ENCODE data around the gene PRR15. TPM values are rescaled to one million over a fixed set of nuclear protein-coding genes. Genes with fewer than 3 reads are reported as not detected.

Gene PRR15
- total RNA-seq, 1 experiment from 2014 or later, result 2.9 TPM

DNA sequence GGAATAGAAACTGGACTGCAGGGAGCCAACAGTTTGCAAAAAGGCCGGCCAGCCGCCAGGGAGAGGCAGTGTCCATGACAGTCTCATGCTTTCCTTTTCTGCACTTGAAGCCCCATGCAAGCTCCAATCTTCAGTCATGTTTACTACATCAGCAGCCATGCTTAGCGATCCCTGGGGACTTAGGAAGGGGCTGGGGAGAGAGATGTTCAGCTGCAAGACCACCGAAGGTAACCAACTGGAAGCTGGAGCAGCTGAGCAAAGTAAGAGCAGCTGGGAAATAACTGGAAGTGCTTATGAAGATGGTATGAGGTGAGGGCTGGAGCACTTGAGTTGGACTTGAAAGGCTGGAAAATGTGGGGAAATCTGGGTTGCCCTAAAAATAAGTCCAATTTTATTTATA is 37.0 kb downstream of the PRR15 start:
- no TSS peak for BruUV-seq (replicated peaks)
- TF ChIP-seq ELF1 (IDR thresholded peaks at IDR 0.05; ENCODE audit: borderline replicate concordance, low read depth) (no peak), POLR2AphosphoS5 (IDR thresholded peaks at IDR 0.05; ENCODE audit: low read depth, low read length) (no peak), SIN3A (IDR thresholded peaks at IDR 0.05; ENCODE audit: low read depth) (no peak), EZH2 (IDR thresholded peaks at IDR 0.05) (no peak), SP1 (IDR thresholded peaks at IDR 0.05; ENCODE audit: low read depth) (no peak), CBX3 (IDR thresholded peaks at IDR 0.05; ENCODE audit: low read depth) (no peak)
- TF ChIP-seq, protein P1, sequence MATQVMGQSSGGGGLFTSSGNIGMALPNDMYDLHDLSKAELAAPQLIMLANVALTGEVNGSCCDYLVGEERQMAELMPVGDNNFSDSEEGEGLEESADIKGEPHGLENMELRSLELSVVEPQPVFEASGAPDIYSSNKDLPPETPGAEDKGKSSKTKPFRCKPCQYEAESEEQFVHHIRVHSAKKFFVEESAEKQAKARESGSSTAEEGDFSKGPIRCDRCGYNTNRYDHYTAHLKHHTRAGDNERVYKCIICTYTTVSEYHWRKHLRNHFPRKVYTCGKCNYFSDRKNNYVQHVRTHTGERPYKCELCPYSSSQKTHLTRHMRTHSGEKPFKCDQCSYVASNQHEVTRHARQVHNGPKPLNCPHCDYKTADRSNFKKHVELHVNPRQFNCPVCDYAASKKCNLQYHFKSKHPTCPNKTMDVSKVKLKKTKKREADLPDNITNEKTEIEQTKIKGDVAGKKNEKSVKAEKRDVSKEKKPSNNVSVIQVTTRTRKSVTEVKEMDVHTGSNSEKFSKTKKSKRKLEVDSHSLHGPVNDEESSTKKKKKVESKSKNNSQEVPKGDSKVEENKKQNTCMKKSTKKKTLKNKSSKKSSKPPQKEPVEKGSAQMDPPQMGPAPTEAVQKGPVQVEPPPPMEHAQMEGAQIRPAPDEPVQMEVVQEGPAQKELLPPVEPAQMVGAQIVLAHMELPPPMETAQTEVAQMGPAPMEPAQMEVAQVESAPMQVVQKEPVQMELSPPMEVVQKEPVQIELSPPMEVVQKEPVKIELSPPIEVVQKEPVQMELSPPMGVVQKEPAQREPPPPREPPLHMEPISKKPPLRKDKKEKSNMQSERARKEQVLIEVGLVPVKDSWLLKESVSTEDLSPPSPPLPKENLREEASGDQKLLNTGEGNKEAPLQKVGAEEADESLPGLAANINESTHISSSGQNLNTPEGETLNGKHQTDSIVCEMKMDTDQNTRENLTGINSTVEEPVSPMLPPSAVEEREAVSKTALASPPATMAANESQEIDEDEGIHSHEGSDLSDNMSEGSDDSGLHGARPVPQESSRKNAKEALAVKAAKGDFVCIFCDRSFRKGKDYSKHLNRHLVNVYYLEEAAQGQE (IDR thresholded peaks at IDR 0.05; ENCODE audit: low read depth), result no peak
- TF ChIP-seq, protein P2, sequence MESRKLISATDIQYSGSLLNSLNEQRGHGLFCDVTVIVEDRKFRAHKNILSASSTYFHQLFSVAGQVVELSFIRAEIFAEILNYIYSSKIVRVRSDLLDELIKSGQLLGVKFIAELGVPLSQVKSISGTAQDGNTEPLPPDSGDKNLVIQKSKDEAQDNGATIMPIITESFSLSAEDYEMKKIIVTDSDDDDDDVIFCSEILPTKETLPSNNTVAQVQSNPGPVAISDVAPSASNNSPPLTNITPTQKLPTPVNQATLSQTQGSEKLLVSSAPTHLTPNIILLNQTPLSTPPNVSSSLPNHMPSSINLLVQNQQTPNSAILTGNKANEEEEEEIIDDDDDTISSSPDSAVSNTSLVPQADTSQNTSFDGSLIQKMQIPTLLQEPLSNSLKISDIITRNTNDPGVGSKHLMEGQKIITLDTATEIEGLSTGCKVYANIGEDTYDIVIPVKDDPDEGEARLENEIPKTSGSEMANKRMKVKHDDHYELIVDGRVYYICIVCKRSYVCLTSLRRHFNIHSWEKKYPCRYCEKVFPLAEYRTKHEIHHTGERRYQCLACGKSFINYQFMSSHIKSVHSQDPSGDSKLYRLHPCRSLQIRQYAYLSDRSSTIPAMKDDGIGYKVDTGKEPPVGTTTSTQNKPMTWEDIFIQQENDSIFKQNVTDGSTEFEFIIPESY (IDR thresholded peaks at IDR 0.05; ENCODE audit: extremely low read depth, insufficient replicate concordance, low read length), result no peak
- RAD21 ChIA-PET (ENCODE audit: low non-redundant PET in 1 of 2, low total read pairs in 2 of 2, uncharacterized antibody in 2 of 2, unreplicated experiment in 2 of 2), result interaction anchor here in 1 of 2 experiments (0.7 kb wide), 1 partner anchor 470 kb away, joined by 3 read pairs; no protein-coding TSS in a partner anchor
- POLR2A ChIA-PET, result no interaction called here
- no peak overlapping the region for H2AFZ ChIP-seq (ENCODE audit: low read depth, low read length, poor library complexity, severe bottlenecking)
- no peaks in the 10 kb centered on the region for H3K36me3 ChIP-seq (ENCODE audit: control insufficient read depth in 1 of 2, insufficient read depth in 2 of 2, low read length in 2 of 2)
- H3K9ac ChIP-seq (ENCODE audit: low read length), result no peak overlapping the region
- no peaks in the 10 kb centered on the region for H4K20me1 ChIP-seq (ENCODE audit: insufficient read depth)
- H3K27me3 ChIP-seq (ENCODE audit: insufficient read depth, low read length), result no peaks in the 10 kb centered on the region
- H3K27ac ChIP-seq (ENCODE audit: low read depth, low read length), result no peak overlapping the region
- CTCF ChIA-PET, result no interaction called here
- DNase-seq (ENCODE audit: low read depth, low spot score) (no peak), ATAC-seq (no peak)
- H3K4me1 ChIP-seq (ENCODE audit: control insufficient read depth in 1 of 2, insufficient read depth in 2 of 2, low read length in 2 of 2), result peaks cover under 1 to 3% of the 10 kb centered on the region in 2 experiments; a peak in 3 of 4 replicates
- no peak overlapping the region for H3K4me2 ChIP-seq (ENCODE audit: low read length)
- no peaks in the 10 kb centered on the region for H3K9me3 ChIP-seq (ENCODE audit: control insufficient read depth in 1 of 2, insufficient read depth in 1 of 2, low read depth in 1 of 2, low read length in 2 of 2)
- no peak overlapping the region for H3K4me3 ChIP-seq (replicated peaks in 1 of 2; ENCODE audit: low read depth in 1 of 2, low read length in 2 of 2)
- intact Hi-C loops (cut with micrococcal nuclease), result no loop called here
- H3K79me2 ChIP-seq (ENCODE audit: insufficient read depth, low read length), result no peaks in the 10 kb centered on the region
- no peaks in the 10 kb centered on the region for H3K9me2 ChIP-seq (ENCODE audit: insufficient read depth)
